Chondrocyte (in vitro differentiated cells): ENCODE measurements around the gene MMP11. TPM values are rescaled to one million over a fixed set of nuclear protein-coding genes. Genes with fewer than 3 reads are reported as not detected.
A peak's percentile ranks its signal among the peaks of the same experiment; 100 is the strongest.

Source experiments
- DNase-seq: peaks from one replicate; pipeline ENCODE4 v3.0.0; 2021; ENCODE audit warnings: mixed read lengths, low spot score
- H3K27ac Mint-ChIP-seq: one replicate; pipeline ENCODE4 v1.8.0; 2021; ENCODE audit warnings: mild to moderate bottlenecking, moderate library complexity, mixed read lengths; ENCODE audit not compliant: unreplicated experiment
- H3K27me3 Mint-ChIP-seq: 2 replicates; pipeline ENCODE4 v1.8.0; 2021; ENCODE audit warnings: low read depth, mixed read lengths
- H3K36me3 Mint-ChIP-seq: 2 replicates; pipeline ENCODE4 v1.8.0; 2021; ENCODE audit warnings: low read depth, mixed read lengths
- H3K4me1 Mint-ChIP-seq: 2 replicates; pipeline ENCODE4 v1.8.0; 2021; ENCODE audit warnings: low read depth, mild to moderate bottlenecking, mixed read lengths
- H3K4me3 Mint-ChIP-seq: one replicate; pipeline ENCODE4 v1.8.0; 2021; ENCODE audit warnings: mild to moderate bottlenecking, moderate library complexity, mixed read lengths; ENCODE audit not compliant: unreplicated experiment
- H3K9me3 Mint-ChIP-seq: 2 replicates; pipeline ENCODE4 v1.8.0; 2021; ENCODE audit warnings: low read depth, mixed read lengths
- total RNA-seq: library from RNA; stranded (reverse); gene quantifications from 3 replicates; pipeline ENCODE4 v1.2.1, GENCODE V29; 2021
- TF ChIP-seq, protein P1 (sequence below): fragments of 200-600 bp; sonication (generic); IDR thresholded peaks from 2 replicates; pipeline ENCODE4 v1.5.0; 2021; ENCODE audit warnings: antibody characterized with exemption, mild to moderate bottlenecking, moderate library complexity

Gene MMP11
- total RNA-seq, 1 donor from 2014 or later: 172 TPM

DNA sequence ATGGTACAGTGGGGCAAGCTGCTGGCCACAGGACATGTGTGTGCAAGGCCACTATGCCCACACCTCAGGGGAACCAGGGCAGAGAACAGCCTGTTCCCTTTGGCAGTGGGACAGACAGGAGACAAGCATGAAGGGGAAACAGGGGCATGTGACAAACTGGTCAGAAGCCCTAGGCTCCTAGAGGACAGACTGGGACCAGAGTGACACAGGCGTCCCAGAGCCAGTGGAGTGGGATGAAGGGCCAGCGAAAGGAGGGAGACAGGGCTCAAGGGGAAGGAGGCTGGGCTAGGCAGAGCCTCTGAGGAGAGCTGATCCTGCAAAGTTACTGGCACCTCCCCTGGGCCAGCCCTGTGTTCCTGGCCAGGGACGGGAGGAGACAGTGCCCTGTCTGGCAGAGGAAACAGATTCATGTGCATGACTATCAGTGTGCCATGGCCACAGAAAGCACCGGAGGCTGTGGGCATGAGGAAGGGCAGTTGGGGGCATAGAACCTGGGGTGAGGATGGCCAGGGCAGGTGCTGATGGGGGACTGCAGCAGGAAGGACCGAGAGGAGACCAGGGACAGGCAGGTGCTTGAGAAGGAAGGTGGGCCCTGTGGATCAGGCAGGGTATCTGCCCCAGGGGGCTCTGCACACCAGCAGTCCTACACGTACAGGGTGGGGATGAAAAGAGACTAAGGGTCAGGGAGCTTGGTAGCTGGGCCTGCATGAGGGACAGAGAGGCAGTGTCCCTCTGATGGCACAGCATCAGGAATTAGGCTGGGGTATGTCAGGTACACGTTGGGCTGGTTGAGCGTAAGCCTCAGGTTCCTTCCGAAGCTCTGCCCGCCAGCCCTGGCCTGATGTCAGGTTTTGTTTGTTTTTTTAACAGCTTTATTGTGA is 56.4 kb downstream of the MMP11 start:
- H3K4me1 Mint-ChIP-seq: peaks cover 58% of the 10 kb centered on the region

DNA sequence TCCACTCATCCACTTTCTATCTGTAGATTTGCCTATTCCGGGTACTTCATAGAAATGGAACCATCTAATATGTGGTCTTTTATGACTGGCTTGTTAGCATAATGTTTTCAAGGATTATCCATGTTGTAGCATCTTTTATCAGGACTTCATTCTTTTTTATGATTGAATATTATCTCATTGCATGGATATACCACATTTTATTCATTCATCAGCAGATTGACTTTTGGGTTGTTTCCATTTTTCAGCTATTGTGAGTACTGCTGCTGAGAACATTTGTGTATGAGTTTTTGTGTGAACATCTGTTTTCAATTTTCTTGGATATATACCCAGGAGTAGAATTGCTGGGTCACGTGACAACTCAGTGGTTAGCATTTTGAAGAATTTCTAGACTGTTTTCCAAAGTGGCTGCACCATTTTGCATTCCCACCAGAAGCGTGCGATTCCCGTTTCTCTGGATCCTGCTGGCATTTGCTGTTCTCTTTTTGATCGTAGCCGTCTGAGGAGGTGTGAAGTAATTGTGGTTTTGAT is 57.3 kb downstream of the MMP11 start:
- Mint-ChIP-seq H3K36me3 (peaks cover 34% of the 10 kb centered on the region), H3K9me3 (peaks cover 4% of the 10 kb centered on the region), H3K4me1 (peaks cover 52% of the 10 kb centered on the region), H3K27ac (peak overlapping the region; percentile 50), H3K4me3 (no peak overlapping the region), H3K27me3 (no peaks in the 10 kb centered on the region)
- DNase-seq: peak; percentile 8
- TF ChIP-seq, protein P1, sequence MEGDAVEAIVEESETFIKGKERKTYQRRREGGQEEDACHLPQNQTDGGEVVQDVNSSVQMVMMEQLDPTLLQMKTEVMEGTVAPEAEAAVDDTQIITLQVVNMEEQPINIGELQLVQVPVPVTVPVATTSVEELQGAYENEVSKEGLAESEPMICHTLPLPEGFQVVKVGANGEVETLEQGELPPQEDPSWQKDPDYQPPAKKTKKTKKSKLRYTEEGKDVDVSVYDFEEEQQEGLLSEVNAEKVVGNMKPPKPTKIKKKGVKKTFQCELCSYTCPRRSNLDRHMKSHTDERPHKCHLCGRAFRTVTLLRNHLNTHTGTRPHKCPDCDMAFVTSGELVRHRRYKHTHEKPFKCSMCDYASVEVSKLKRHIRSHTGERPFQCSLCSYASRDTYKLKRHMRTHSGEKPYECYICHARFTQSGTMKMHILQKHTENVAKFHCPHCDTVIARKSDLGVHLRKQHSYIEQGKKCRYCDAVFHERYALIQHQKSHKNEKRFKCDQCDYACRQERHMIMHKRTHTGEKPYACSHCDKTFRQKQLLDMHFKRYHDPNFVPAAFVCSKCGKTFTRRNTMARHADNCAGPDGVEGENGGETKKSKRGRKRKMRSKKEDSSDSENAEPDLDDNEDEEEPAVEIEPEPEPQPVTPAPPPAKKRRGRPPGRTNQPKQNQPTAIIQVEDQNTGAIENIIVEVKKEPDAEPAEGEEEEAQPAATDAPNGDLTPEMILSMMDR: no peak

More for the DNA sequence above, 56.4 kb downstream of the MMP11 start:
- Mint-ChIP-seq H3K27me3 (no peaks in the 10 kb centered on the region), H3K4me3 (no peak overlapping the region), H3K36me3 (peaks cover 36% of the 10 kb centered on the region), H3K27ac (peak overlapping the region; percentile 75), H3K9me3 (peaks cover 4% of the 10 kb centered on the region)
- TF ChIP-seq, protein P1: no peak
- DNase-seq: peak; percentile 64

DNA sequence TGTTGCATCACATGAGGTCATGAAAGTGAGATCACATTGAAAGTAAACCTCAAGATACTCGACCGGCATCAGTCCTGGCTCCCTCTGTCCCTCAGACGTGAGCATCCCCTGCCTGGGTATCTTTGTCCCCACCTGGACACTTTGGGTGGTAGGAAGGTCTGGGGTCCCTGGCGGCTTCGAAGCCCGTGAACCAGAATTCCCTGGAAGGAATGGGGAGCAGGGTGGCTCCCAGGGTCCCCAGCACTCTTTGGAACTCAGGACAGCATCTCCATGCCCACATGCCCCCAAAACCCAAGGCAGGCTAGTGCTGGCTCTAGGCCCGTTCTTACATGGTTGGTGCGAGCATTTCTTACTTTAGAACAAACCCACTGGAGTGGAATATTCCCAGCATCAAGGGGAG is 58.6 kb downstream of the MMP11 start:
- TF ChIP-seq, protein P1: no peak
- peaks cover 28% of the 10 kb centered on the region for H3K36me3 Mint-ChIP-seq
- no peak overlapping the region for H3K4me3 Mint-ChIP-seq
- peaks cover 4% of the 10 kb centered on the region for H3K9me3 Mint-ChIP-seq
- no peaks in the 10 kb centered on the region for H3K27me3 Mint-ChIP-seq
- no peak overlapping the region for H3K27ac Mint-ChIP-seq
- DNase-seq: peak; percentile 59
- peaks cover 47% of the 10 kb centered on the region for H3K4me1 Mint-ChIP-seq

DNA sequence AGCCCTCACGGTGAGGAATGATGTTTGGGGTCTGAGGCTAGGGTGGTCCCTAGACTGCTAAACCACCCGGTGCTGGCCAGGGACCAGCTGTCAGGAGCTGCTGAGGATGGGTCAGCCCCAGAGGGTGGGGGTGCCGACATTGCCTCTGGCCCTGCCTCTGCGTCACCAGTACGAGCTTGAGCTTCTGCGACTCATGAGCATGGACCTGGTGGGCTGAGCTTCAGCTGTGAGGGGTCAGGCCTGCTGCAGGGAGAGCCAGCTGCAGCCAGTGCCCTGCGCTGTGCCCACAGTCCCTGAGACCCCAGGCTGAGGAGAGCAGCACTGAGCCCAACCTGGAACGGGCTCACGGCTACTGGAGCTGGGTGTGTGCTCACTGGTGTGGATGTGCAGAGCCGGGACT is 59.1 kb downstream of the MMP11 start:
- peaks cover 26% of the 10 kb centered on the region for H3K36me3 Mint-ChIP-seq
- H3K4me3 Mint-ChIP-seq: no peak overlapping the region
- H3K4me1 Mint-ChIP-seq: peaks cover 42% of the 10 kb centered on the region

More for the DNA sequence above, 59.1 kb downstream of the MMP11 start:
- Mint-ChIP-seq H3K27ac (no peak overlapping the region), H3K9me3 (peaks cover 4% of the 10 kb centered on the region), H3K27me3 (no peaks in the 10 kb centered on the region)
- DNase-seq: peak; percentile 91
- TF ChIP-seq, protein P1: no peak
